CD1c-positive myeloid dendritic cell (primary cell): ENCODE data around the gene PPM1A.

Experiments used
- DNase-seq: peaks from one replicate; pipeline ENCODE4 v3.0.0-alpha.2; 2016; ENCODE audit errors: extremely low spot score

The PPM1A gene

DNA sequence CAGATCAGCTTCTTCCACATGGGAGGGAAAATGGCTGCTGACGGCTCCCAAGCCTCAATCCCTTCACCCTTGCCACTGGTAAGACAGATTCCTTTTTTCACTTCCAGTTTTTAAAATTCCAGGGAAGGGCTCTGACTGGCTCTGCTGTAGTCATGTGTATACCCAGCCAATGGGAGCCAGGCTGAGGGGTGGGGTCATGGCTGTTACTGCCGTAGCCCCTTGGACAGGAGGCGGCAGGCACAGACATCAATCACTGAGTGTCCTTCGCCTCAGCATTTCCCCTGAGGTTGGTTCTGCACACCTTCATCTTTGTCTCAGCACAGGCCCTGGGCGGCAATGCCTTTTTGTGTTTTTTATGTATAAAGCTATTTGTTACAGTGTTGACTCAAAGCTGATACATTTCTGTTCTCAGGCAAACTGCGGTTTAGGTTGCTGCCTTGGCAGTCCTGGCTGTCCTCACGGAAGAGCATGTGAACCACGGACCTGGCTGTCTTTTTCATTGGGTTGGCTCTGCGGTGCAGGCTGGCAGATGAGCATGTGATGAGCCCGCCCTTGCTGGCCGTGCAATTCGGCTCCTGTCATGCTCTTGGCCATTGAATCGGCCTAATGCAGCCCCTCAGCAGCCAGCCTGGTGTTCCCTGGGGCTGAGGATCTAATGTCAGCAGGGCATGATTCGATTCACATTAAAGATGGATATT lies 74.3 kb downstream of the PPM1A start:
- DNase-seq = no peak

DNA sequence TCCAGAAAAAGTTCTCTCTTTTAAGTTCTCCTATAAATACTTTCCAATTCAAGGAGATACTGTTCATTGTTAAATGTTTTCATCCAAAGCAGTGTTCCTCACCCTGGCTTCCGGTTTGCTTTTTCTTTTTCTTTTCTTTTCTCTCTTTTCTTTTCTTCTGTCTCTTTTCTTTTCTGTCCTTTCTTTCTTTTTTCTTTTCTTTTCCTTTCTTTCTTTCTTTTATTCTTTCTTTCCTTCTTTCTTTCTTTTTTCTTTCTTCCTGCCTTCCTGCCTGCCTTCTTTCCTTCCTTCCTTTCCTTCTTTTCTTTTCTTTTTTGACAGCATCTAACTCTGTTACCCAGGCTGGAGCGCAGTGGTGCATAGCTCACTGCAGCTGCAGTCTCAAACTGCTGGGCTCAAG lies 75.8 kb downstream of the PPM1A start:
- DNase-seq = no peak

DNA sequence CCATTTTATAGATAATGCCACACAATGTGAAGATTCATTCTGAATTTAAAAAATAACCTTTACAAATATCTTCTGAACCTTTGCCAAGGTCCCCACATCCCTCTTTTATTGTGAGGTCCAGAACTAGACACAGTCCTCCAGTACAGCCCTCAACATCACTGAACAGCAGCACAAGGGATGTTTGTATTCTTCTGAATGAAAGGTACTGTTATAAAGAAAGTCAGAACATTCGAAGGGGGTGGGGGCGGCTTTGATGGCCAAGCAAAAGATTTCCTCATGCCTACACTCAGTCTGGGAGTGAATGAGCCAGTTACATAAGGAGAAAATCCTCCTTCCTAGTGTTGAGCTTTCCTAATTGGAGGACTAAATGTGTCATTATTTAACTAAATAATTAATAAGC lies 77.3 kb downstream of the PPM1A start:
- DNase-seq = no peak

GRCh38 chr14:60327447-60328331 lies 78.7 kb downstream of the PPM1A start:
- peak; percentile 69 for DNase-seq

DNA sequence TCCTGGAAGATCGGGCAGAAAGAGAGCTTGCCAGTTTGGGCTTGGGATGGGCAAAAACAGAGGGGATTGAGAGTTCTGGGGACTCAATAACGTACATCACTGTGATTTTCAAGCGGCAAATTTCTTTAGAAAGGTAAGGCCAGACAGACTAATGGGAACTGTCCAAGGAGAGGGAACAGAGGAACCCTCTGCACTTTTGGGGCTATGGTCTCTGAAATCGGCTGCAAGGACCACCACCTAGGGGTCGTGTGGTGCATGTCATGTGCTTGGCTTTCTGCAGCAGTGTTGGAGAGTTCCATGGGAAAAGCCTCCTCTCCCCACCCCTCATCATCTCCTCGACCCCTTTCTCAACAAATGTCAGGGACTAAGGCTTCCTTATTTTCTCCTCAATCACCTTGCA lies 79.6 kb downstream of the PPM1A start:
- no peak for DNase-seq

DNA sequence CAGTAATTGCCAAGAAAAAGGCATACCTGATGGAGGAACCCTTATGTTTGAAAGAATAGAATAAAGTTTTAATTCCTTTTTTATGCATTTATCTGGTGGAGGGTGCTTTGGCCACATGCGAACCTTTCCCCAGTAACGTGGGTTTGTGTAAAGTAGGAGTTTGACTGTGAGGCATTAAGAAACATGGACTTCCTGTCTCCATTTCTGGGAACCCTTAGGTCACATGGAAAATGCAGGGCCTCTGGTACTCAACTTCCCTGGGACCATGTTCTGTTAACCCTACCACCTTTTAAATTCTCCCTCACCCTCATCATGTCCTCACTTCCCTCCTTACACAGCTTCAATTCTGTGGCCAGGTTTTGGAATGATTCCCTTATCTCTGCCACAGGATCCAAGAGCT lies 80.3 kb downstream of the PPM1A start:
- peak; percentile 22 for DNase-seq

DNA sequence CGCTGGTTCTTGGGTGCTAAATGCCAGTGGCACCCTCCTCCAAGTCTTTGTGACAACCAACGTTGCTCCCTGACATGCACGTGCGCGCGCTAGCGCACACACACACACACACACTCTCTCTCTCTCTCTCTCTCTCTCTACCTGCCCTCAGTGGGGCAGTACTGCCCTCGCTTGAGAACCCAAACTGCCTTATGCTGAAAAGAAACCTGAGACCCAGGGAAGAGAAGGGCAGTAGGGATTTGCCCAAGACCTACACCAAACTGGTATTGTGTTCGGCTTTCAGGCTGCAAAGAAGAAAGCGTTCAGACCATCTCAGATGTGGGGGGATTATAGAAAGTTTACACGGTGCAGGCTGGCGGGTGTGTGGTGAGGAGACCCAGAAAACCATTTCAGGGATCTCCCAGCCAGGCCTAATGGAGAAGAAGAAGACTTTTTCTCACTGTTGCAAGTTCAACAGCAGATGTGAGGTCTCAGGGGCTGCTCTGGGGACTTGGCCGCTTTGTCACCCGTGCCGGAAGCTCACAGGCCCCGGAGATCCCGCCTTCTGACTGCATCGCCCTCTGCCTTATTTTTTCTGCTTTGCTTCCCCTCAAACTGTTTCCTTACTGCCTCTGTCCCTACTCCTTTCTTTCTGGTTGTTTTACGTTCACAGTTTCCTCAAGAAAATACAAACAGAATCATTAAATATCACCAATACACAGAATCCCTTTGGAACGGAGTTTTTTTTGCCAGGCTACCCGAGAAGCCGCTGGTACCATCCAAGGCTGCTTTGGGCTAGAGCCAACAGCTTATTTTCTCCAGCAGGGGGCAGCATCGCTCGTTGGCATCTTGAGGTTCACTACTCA lies 82.4 kb downstream of the PPM1A start:
- DNase-seq = peak; percentile 75

GRCh38 chr14:60332046-60332399 lies 83.0 kb downstream of the PPM1A start:
- no peak for DNase-seq

GRCh38 chr14:60332869-60333268 lies 83.8 kb downstream of the PPM1A start:
- no peak for DNase-seq

DNA sequence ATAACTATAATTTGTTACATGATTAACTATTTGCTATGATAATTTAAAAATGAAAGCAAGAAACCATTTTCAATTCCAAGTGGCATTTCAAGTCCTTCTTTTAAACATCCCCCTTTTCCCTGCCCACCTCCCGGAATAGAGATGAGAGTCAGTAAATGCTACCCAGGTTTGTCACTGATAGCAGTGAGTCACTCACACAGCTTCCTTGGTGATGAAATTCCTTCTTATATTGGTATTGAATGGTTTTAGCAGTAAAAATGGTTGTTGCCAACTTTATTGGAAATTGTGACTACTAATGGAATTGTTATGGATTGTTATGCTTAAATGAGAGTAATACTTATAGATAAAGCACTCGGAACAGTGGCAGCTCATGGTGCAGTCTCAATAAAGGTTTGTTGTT lies 90.5 kb downstream of the PPM1A start:
- DNase-seq = no peak

GRCh38 chr14:60343571-60344071 lies 94.6 kb downstream of the PPM1A start:
- no peak for DNase-seq

- DNase-seq = no peak
These were observed 95.7 kb downstream of the PPM1A start for GRCh38 chr14:60344751-60345150.

DNA sequence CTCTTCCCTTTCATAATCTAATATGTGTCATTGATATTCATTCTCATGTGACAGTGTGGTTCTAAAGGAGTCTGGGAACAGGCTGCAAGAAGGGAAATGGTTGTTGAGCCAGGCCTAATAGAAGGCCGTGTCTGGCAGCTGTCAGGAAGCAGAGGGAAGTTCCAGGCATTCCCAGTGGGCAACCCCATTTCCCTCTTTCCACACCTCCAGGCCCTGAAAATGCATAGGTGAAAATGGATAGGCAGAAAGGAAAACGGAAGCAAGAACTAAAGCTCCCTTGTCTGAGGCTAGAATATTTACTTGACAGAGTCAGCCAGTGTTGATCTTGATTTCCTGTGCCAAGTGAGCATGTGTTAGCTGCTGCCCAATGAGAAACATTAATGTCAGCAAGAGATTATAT lies 97.7 kb downstream of the PPM1A start:
- no peak for DNase-seq

DNA sequence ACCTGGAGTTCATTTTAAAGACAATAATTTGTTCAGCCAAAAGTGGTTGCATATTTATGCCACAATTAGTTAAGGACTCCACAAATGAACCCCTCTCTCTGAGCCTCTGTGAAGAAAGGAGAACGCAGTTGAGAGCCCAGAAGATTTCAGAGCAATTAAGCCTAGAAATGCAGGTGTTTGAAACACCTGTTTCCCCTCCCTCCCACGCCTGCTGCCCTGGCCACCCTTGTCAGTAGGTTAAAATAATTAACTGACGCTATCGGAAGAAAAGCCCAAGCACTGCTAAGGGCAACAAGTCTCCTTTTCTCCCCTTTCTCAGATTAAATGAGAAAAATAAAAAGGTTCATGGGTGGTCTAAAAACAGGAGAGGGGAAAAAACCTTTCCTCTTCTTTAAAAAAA lies 99.2 kb downstream of the PPM1A start:
- no peak for DNase-seq
